DOHH2 (cell line): ENCODE data around the gene CATSPERB.

Experiments used
- EZH2phosphoT487 ChIP-seq: fragments of 200-600 bp; sonication (generic); IDR thresholded peaks from 2 replicates; pipeline ENCODE4 v1.6.1; 2017; ENCODE audit warnings: borderline replicate concordance, mild to moderate bottlenecking, antibody characterized with exemption, low read length, moderate library complexity, mixed read lengths
- TF ChIP-seq, protein P1 (sequence below): fragments of 200-600 bp; sonication (generic); IDR thresholded peaks from one replicate; pipeline ENCODE4 v1.5.1; 2014; ENCODE audit warnings: antibody characterized with exemption, mild to moderate bottlenecking, low read depth, low read length; ENCODE audit not compliant: poor library complexity, severe bottlenecking

DNA sequence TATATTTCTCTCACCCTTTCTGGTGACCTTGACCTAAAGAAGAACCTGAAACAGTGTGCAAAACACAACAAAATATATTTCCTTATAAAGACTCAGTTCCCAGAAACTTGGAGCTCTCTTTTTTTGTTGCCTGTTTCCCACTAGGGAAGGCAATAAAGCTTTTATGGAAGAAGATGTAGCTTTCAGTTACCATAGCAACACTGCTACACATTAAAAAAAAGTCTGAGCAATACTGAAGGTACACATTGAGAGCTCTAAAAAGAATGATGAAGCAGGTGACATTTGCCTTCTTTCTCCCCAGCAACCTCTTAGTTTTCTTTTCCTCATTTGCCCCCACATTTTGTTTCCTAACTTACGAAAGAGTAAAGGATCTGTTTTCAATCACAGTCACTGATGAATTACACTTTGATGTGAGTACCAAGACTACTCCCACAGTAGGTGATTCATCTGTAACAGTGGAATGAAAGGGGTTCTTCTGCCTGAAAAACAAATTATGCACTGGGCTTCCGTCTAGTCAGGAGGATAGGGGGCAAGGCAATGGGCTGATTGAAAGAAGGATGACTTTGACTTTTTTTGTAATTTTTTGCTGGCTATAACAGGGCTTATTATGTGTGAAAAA lies 1.1 kb upstream of the CATSPERB start:
- TF ChIP-seq, protein P1, sequence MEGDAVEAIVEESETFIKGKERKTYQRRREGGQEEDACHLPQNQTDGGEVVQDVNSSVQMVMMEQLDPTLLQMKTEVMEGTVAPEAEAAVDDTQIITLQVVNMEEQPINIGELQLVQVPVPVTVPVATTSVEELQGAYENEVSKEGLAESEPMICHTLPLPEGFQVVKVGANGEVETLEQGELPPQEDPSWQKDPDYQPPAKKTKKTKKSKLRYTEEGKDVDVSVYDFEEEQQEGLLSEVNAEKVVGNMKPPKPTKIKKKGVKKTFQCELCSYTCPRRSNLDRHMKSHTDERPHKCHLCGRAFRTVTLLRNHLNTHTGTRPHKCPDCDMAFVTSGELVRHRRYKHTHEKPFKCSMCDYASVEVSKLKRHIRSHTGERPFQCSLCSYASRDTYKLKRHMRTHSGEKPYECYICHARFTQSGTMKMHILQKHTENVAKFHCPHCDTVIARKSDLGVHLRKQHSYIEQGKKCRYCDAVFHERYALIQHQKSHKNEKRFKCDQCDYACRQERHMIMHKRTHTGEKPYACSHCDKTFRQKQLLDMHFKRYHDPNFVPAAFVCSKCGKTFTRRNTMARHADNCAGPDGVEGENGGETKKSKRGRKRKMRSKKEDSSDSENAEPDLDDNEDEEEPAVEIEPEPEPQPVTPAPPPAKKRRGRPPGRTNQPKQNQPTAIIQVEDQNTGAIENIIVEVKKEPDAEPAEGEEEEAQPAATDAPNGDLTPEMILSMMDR, result no peak
- no peak for TF ChIP-seq EZH2phosphoT487
